ENCODE data around the gene C5orf34.
A peak's percentile ranks its signal among the peaks of the same experiment; 100 is the strongest.
"Not testable (repeated sequence)": the region's sequence is repeated elsewhere in the genome, so short reads cannot be mapped to it uniquely, and the experiment has no call there.

C5orf34 gene, protein sequence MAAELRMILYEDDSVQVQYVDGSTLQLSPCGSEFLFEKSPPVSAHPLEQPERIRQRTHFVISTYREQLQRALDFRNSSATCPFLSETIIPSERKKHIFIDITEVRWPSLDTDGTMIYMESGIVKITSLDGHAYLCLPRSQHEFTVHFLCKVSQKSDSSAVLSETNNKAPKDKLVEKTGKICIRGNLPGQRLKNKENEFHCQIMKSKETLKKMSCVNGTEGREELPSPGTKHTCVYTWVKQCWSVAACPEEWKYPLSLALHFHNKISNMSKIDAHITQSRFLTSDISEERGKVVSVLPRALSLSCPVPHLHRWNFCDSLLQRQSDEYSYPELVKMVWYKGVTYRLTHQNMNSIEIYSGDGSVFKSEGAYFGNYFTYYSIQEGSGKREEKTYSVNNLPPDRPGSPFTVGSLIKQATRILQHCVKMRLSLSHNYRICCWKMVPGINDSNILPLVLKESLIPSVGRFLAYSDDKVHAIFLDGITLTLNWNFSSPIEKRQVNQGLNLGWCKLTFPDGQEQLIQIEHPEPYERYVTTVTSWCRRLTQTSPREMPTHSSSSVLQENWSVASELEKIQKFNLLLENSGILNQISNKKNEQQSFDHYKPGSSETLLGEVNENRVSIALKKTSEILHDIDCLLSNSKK

DNA sequence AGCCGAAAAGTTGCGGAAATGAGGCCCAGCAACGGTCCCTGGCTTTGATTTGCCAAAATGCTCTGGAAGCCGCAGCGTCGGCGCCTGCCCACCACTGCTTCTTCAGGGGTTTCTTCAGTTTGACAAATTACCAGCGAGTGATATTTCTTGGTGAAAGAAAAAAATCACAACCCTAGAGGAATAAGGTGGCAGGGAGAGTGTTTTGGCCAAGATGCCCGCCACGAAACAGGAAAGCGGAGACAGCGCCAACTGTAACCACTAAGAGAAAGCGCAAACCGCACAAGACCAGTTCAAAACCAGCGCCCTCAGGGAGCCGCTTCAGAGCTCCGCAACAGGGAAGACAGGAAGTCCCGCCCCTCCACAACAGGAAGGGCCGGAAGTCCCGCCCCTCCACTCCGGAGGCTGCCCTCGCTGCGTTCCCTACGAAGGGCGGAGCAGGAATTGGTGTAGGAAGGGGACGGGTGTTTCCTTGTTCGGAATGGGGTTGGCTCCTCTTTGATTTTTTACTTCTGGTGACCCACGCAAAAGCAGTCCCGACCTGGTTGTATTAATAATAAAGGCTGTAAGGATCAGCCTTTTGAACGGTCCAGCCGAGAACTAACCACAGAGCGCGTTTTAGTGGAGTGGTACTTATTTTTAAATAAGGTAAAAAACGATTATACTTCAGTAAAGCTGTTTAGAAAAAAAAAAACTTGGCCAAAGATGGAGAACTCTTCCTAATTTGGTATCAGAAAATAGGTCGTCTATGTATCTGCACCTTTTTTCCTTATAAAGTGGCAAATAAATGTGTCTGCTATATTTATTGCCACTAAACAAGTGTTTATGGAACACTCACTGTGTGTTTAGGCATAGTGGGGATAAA, at the start of gene C5orf34:
Gene C5orf34 (minus strand): TSS at position 333 of the 862 bp plus-strand sequence. CDS start 5,809 bp downstream, outside the sequence.
- DNase-seq (ENCODE audit: low spot score) = peak; percentile 97

DNA sequence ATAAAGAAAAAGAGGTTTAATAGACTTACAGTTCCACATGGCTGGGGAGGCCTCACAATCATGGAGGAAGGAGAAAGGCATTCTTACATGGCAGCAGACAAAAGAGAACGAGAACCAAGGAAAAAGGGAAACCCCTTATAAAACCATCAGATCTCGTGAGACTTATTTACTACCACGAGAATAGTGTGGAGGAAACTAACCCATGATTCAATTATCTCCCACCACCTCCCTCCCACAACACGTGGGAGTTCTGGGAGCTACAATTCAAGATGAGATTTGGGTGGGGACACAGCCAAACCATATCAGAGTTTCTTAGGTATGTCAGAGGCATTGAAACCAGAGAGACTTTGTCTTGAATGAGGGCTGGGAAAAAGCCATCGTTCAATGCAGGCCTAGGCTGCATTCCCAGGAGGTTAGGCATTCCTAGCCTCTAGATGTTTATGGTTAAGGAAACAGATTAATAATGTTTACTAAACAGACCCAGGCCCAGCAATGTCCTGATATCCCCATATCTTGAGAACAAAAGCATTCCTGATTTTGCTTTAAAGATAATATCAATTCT, 49.4 kb upstream of the C5orf34 start:
- no peak for DNase-seq (ENCODE audit: low spot score)

DNA sequence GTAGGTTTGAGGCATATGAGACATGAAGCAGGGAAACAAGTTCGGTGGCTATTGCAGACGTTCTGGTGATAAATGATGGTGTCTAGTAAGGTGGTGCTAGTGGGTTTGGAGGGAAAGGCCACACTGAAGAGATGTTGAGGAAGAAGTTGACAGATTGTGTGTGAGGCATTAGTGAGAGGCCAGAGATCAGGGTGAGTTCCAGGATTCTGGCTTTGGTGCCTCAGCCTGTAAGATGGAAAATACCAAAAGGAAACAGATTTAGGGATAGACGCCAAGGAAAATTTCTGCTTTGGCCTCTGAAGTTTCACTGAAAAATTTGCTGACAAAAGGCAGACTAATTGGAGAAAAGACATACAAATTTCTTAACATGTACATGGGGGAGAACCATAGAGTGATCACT, 48.4 kb upstream of the C5orf34 start:
- no peak for DNase-seq (ENCODE audit: low spot score)

DNA sequence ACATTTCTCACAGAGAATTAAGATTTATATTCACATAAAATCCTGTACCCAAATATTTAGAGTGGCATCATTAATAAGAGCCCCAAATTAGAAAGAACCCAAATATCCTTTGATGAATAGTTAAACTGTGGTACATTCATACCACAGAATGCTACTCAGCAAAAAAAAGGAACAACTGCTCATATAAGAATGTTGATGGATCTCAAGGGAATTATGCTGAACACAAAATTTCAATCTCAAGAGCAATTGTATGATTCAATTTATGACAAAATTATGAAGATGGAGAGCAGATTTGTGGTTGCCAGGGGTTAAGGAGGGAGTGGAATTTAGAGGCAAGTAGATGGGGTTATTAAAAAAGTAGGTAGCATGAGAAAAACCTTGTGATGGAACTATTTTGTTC, 46.4 kb upstream of the C5orf34 start:
- no peak for DNase-seq (ENCODE audit: low spot score)

DNA sequence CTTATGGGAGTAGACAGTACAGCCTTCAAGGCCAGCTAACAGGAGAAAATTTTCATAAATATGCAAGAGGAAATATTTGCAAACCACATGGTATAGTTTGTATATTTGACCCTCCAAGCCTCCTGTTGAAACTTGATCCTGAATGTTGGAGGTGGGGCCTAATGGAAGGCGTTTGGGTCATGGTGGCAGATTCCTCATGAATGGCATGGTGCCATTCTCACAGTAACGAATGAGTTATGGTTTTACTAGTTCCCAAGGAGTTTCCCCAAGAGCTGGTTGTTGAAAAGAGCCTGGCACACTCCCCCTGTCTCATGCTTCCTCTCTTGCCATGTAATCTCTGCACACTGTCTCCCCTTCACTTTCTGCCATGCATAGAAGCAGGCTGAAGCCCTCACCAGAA, 45.2 kb upstream of the C5orf34 start:
- no peak for DNase-seq (ENCODE audit: low spot score)

DNA sequence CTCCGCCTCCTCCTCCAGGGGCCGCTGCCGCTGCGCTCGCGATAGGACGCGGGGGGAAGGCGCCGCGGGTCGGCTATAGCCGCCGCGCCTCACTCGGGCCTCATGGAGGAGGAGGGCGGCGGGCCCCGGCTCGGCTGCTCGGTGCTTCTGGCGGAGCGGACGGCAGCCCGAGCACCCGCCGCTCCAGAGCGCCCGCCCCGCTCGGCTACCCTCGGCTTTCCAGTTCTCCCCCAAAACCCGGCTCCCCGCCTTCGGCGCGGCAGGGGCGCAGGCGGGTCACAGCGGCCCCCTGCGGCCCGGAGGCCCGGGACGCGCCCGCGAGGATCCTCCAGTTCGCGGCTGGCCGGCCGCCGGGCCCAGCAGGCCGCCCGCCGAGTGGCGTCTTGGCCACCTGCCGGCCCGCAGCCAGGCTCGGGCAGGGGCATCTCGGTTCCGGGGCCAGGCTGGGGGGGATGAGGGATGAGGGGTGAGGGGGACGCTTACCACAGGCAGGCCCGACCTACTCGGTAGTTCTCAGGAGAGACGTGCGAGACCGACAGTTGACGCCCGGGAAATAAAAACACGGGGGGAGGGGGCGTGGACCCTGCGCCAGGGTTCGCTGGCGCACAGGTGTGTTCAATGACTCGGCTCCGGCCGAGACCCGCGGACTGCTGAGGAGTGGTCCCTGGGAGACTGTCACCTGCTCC, 42.1 kb upstream of the C5orf34 start, which contains the start of gene PAIP1:
Gene PAIP1 (minus strand): TSS at position 221 of the 686 bp plus-strand sequence. CDS start 231 bp downstream, outside the sequence.
- peak; percentile 86 for DNase-seq (ENCODE audit: low spot score)

DNA sequence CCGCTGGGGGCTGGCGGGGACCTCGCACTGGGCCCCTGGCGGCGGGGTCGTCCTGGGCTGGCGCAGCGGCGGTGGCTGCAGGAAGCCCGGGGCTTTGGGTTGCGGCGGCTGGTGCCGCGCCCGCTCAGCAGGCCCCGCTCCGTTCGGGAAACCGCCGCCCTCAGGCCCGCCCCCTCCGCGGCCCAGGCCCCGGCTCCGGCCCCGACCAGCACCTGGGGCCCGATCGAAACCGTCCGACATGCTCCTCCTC, 41.6 kb upstream of the C5orf34 start:
- not testable (repeated sequence) for DNase-seq (ENCODE audit: low spot score)

DNA sequence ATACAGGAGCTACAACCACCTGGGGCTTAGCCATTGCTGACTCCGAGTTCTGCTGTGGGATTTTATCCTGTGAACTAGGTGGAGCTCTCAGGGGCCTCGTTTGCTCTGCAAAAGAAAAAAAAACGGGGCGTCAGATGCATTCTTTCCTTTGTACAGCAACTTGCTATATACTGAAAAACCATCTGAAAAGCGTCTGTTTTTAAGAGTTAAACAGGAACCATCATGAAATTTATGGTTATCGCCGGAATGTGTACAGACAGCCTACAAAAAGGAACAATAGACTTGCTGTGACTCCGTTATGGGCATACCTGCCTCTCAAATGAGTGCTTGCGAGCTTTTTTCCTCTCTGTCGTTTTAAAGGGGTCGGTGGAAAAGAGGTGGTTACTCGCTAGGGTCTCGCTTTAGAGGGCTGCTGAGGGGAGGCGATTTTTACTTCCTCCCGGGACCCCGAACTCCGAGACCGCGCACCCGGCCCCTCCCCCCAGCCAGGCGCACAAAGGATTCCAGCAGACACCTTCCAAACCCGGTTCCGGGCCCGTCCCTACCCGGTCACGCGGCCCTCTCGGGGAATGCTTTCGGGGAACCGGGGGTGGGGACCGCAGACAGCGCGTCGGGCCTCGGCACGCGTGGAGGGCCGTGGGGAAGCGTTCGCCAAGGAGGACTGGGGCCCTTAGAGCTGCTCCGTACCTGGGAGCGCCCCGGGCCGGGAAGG, 41.1 kb upstream of the C5orf34 start:
- DNase-seq (ENCODE audit: low spot score) = peak; percentile 41

DNA sequence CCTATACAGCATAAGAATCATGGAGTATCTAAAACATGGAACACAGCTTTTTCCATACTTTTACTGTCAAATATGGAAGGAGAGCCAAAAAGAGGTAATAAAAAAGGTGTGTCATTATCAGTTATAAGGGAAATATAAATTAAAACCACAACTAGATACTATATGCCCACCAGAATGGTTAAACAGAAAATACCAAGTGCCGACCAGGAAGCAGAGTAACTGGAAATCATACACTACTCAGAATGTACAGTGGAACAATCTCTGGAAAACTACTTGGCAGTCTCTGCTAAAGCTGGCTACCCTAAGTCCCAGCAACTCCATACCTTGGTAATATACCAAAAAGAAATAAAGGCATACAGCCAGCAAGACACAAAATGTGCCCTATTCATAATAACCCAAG, 39.5 kb upstream of the C5orf34 start:
- no peak for DNase-seq (ENCODE audit: low spot score)

DNA sequence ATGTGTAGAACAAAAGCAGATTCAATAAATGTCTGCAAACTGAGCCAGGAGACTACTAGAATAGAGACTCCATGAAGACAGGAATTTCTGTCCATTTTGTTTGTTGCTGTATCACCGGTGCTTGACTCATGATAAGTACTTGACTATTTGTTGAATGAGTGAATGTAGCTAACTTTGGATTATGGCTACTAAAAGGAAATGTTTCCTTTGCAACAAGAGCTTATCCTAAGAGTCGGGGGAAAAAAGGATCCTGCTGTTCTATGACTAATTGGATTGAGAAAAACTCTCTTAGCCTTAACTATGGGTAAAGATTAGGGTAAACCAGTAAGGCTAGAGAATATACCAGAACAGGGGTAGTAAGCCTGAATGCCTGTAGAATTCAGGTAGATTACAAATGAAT, 38.4 kb upstream of the C5orf34 start:
- DNase-seq (ENCODE audit: low spot score) = no peak

DNA sequence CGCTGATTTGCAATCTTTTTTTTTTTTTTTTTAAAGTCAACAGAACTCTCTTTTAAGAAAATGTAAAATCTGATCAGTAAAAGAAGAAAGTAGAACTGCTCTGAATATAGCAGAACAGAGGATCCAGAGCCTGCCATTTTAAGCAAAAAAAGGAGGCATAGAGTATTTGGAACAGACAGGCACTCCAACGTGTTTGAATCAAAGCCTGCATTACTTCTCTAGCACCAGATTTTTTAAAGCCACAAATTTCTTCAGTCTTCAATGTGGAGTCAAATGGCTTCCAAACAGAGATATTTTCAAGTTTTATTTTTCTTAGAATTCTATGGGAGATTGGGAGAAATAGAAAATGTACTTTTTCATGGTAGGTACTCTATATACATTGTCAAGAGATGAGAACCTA, 36.8 kb upstream of the C5orf34 start:
- DNase-seq (ENCODE audit: low spot score) = no peak

DNA sequence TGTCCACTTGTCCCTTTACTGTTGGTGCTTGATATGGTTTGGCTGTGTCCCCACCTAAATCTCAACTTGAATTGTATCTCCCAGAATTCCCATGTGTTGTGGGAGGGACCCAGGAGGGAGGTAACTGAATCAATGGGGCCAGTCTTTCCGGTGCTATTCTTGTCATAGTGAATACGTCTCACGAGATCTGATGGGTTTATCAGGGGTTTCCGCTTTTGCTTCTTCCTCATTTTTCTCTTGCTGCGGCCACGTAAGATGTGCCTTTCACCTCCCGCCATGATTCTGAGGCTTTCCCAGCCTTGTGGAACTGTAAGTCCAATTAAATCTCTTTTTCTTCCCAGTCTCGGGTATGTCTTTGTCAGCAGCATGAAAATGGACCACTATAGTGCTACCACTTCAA, 34.3 kb upstream of the C5orf34 start:
- not testable (repeated sequence) for DNase-seq (ENCODE audit: low spot score)

DNA sequence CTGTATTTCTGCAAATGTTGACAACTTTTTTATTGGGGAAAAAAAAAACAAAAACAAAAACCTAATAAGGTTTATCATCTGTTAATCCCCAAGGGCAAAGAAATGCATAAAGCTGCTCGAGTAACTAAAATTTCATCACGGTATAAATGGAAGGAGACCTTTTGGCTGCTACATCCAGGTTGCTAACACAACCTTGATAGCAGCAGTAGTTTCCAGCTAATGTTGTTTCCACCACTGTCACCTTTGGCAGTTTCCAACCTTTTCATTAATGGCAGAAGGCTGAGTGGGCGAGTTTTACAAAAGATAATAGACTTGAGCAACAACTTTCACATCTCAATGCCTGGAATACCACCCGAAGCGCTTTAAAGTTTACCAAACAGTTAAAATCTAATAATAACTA, 33.4 kb upstream of the C5orf34 start:
- DNase-seq (ENCODE audit: low spot score) = no peak

DNA sequence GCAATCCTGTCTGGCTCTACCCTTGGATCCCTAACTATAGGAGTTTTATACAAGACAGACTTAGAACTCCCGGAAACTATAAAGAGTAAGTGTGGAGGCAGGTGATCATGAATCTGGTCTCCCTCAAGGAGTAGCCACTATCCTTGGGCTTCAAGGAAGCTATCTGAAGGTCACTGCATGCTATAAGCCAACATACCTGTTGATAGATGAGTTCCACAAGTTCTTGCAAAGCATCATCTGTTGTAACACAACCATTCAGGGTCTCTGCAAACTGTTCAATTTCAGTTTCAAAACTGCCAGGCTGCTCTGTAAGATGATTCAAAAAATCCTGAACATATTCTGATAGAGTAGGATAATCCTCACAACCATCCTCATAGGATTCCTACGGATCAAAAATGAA, 32.6 kb upstream of the C5orf34 start:
- DNase-seq (ENCODE audit: low spot score) = no peak

DNA sequence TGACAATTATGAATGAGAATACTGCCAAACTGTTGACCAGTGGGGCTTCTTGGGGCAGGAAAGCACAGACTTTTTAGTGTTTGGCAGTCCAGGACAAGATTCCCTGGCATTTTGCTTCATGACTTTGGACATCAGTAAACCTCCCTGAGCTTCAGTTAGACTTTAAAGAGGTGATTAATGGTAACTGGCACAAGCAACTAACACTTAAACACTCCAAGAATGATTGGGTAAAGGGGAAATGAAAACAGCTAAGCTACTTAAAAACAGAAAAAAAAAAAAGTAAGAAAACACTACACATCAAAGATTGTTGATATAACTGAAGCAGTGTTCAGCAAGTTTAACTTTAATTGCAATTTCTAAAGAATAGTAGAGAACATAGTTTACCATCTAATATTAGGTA, 28.5 kb upstream of the C5orf34 start:
- DNase-seq (ENCODE audit: low spot score) = no peak

DNA sequence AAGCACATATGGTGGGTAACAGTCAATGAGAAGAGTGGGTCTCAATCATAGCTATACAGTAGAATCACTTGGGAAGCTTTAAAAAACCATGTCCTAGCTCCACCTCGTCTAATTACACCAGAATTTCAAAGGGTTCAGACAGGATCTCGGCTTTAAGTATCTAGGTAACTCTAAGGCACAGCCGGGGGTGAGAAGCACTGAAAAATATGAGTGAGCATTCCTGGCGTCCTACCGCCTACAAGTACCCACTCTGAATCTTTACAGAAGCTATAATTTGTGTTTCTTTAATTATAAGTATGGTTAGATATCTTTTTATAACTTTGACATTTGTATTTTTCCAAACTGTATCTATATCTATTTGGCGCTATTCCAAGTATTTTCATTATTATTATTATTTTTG, 25.8 kb upstream of the C5orf34 start:
- DNase-seq (ENCODE audit: low spot score) = no peak

DNA sequence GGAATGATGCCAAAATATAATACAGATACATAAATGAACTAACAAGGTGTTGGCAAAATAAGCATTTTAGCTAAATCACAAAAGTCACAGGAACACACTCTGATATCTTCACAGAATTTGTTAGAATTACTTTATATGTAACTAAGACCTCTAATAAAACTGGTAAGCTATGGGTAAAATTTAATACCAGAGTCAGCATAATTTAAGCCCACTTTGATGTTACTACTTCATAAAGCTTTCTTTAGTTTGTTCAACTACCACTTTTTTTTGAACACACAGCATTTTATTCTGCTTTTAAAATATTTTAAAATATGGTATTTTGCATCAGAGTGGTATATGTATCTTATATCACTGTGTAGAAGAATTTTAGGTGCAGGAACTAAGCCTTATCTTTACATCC, 22.0 kb upstream of the C5orf34 start:
- DNase-seq (ENCODE audit: low spot score) = no peak

DNA sequence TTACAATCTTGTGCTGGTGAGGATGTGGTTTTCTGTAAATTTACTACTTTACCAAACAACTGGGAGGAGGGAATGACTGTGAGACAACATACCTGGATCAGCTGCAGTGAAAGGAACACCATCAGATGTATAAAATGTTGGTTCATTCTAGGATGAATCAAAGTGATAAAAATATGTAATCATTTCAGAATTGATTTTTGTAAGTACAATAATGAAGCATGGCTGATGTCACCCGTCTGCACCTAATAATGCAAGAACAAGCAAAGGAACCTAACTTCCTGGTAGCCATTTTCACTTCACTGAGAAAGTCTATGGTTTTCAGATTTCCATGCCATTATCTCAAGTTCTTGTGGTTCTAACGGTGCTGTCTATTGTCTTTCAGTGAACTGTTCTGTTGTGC, 18.7 kb upstream of the C5orf34 start:
- DNase-seq (ENCODE audit: low spot score) = no peak

DNA sequence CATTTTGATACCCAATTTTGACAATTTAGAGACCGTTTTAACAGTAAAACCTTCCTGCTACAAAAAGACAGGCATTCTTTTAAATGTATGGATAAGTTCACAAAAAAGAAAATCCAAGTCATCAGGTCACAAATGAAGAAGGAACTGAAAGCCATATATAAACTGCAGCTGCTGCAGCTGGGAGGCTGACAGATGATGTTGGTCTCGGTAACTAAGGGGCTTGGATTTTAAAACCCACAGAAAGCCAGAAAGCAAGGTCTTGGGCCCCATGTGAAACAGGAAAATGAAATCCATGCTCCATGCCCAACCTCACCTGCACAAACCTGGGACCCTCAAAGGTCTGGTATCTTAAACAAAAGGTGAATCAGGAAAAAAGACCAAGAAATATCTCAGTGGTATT, 15.7 kb upstream of the C5orf34 start:
- no peak for DNase-seq (ENCODE audit: low spot score)

DNA sequence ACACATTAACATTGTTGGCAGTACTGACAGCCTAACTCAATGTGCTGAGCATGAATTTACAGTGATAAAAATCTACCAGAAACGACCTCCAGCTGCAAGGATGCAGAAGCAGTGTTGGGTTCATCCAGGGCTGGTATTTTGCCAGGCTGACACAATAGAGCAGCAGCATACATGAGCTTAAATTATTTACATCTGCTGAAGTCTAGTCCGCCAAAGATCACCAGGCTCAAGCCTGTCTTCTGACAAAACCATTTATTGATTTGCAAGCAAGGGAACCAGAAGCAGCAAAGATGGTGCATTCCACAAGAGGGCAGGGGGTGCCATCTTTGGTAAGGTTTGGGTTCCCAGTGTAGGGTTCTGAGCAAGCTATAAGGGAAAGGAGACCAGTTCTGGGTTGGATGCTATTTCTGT, 8.7 kb upstream of the C5orf34 start:
- DNase-seq (ENCODE audit: low spot score) = no peak

DNA sequence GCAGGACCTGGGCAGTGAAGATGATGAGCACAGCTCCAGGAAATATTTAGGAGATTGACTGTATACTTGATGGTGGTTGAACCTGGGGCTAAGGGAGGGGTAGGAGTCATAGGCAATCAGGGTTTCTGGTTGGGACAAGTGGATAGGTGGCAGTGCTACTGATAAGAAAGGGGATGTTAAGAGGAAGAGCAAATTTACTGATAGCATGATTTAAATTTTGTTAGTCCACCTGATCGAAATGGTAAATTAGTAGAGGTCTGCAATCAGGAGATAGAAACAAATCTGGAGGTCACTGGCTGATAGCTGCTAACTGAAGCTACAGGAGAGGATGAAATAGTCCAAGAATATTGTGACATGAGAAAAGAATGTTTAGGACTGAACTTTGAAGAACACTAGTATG, 5.7 kb upstream of the C5orf34 start:
- DNase-seq (ENCODE audit: low spot score) = no peak

Data from activated CD4-positive, alpha-beta T cell treated with anti-CD3 and anti-CD28 coated beads, Interleukin-2, Interleukin-4, amounts not matched to agents 100 ng/mL and 50 ng/mL, durations not matched to agents 16 hours and 8 hours (primary cell).